PC-9 (cell line): ENCODE results near the gene STXBP3. TPM values are rescaled to one million over a fixed set of nuclear protein-coding genes. Genes with fewer than 3 reads are reported as not detected.

ENCODE experiments used
- BruUV-seq: library from RNA; stranded (reverse); fragments of 400-500 nt; replicated peaks from 2 replicates; lab custom pipeline; 2021; lab: Mats Ljungman, UMichigan
- CTCF ChIA-PET: fragments of 300-600 bp; sonication (Branson Sonifier 250); formaldehyde crosslinking; loops from one replicate; lab custom pipeline; 2022; ENCODE audit warnings: antibody characterized with exemption; lab: Charles Lee
- POLR2A ChIA-PET: fragments of 300-600 bp; sonication (Branson Sonifier 250); formaldehyde crosslinking; loops from one replicate; lab custom pipeline; 2022; ENCODE audit warnings: antibody characterized with exemption; ENCODE audit not compliant: unreplicated experiment; lab: Charles Lee
- DNase-seq, 2 experiments: peaks; one replicate each; pipeline versions ENCODE4 v3.0.0 to v3.0.0-alpha.2; 2015 to 2022; ENCODE audit warnings: mixed read lengths in 1 of 2
- H2AFZ ChIP-seq: fragments of 200-600 bp; sonication (generic); 2 replicates; pipeline ENCODE4 v1.8.1; 2017; ENCODE audit warnings: antibody characterized with exemption
- H3F3A ChIP-seq: fragments of 200-600 bp; sonication (generic); 2 replicates; pipeline ENCODE4 v1.8.1; 2017; ENCODE audit warnings: antibody characterized with exemption, mild to moderate bottlenecking, low read depth; ENCODE audit not compliant: insufficient read depth
- H3K27ac ChIP-seq: fragments of 200-600 bp; sonication (generic); 2 replicates; pipeline ENCODE4 v1.6.1; 2016; ENCODE audit warnings: mixed run types
- H3K27me3 ChIP-seq: fragments of 200-600 bp; sonication (generic); 2 replicates; pipeline ENCODE4 v1.6.1; 2016; ENCODE audit warnings: low read depth, mixed run types; ENCODE audit not compliant: insufficient read depth
- H3K36me3 ChIP-seq: fragments of 200-600 bp; sonication (generic); 2 replicates; pipeline ENCODE4 v1.6.1; 2016; ENCODE audit warnings: low read depth, mixed run types
- H3K4me1 ChIP-seq: fragments of 200-600 bp; sonication (generic); replicated peaks from 2 replicates; pipeline ENCODE4 v1.6.1; 2016; ENCODE audit warnings: mixed run types; ENCODE audit not compliant: insufficient read depth
- H3K4me2 ChIP-seq: fragments of 200-600 bp; sonication (generic); 2 replicates; pipeline ENCODE4 v1.6.1; 2017; ENCODE audit warnings: mixed run types
- H3K4me3 ChIP-seq: fragments of 200-600 bp; sonication (generic); 2 replicates; pipeline ENCODE4 v1.6.1; 2016; ENCODE audit warnings: mixed run types
- H3K79me2 ChIP-seq: fragments of 200-600 bp; sonication (generic); 2 replicates; pipeline ENCODE4 v1.6.1; 2017; ENCODE audit warnings: low read depth, mixed run types
- H3K9me2 ChIP-seq: fragments of 200-600 bp; sonication (generic); 2 replicates; pipeline ENCODE4 v1.8.1; 2017; ENCODE audit warnings: mild to moderate bottlenecking; ENCODE audit not compliant: insufficient read depth
- H3K9me3 ChIP-seq: fragments of 200-600 bp; sonication (generic); 2 replicates; pipeline ENCODE4 v1.8.1; 2016; ENCODE audit warnings: low read depth; ENCODE audit not compliant: insufficient read depth
- H4K20me1 ChIP-seq: fragments of 200-600 bp; sonication (generic); 2 replicates; pipeline ENCODE4 v1.8.1; 2017; ENCODE audit not compliant: insufficient read depth
- EZH2 ChIP-seq: fragments of 200-600 bp; sonication (generic); IDR thresholded peaks from 2 replicates; pipeline ENCODE4 v1.8.0; 2017; ENCODE audit warnings: antibody characterized with exemption, low read depth
- intact Hi-C: fragments of 100-400 bp; cut with micrococcal nuclease; formaldehyde crosslinking; loops from one replicate; pipeline ENCODE4 v1.10.0; 2022; ENCODE audit not compliant: unreplicated experiment
- total RNA-seq: library from RNA; stranded (reverse); gene quantifications from 2 replicates; pipeline ENCODE4 v1.2.3, GENCODE V29; 2021
- TF ChIP-seq, protein P1 (sequence below): fragments of 200-600 bp; sonication (generic); conservative IDR thresholded peaks from 2 replicates; pipeline ENCODE4 v1.6.1; 2017; ENCODE audit warnings: mixed run types, antibody characterized with exemption, mild to moderate bottlenecking, moderate library complexity

STXBP3 gene
- total RNA-seq, 1 experiment from 2014 or later: 37.0 TPM

GRCh38 chr1:108729481-108729880, 17.0 kb upstream of the STXBP3 start:
- intact Hi-C loops: no loop called here
- no peak for DNase-seq
- Histone ChIP-seq H3K9me3 (no peaks in the 10 kb centered on the region), H4K20me1 (no peaks in the 10 kb centered on the region), H2AFZ (no peak overlapping the region), H3K79me2 (no peaks in the 10 kb centered on the region), H3K4me1 (no peaks in the 10 kb centered on the region), H3K4me3 (no peak overlapping the region), H3K4me2 (no peak overlapping the region), H3K27me3 (no peaks in the 10 kb centered on the region), H3K9me2 (no peaks in the 10 kb centered on the region), H3K36me3 (no peaks in the 10 kb centered on the region), H3F3A (no peaks in the 10 kb centered on the region), H3K27ac (no peak overlapping the region)
- no peak for TF ChIP-seq EZH2
- TF ChIP-seq, protein P1, sequence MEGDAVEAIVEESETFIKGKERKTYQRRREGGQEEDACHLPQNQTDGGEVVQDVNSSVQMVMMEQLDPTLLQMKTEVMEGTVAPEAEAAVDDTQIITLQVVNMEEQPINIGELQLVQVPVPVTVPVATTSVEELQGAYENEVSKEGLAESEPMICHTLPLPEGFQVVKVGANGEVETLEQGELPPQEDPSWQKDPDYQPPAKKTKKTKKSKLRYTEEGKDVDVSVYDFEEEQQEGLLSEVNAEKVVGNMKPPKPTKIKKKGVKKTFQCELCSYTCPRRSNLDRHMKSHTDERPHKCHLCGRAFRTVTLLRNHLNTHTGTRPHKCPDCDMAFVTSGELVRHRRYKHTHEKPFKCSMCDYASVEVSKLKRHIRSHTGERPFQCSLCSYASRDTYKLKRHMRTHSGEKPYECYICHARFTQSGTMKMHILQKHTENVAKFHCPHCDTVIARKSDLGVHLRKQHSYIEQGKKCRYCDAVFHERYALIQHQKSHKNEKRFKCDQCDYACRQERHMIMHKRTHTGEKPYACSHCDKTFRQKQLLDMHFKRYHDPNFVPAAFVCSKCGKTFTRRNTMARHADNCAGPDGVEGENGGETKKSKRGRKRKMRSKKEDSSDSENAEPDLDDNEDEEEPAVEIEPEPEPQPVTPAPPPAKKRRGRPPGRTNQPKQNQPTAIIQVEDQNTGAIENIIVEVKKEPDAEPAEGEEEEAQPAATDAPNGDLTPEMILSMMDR: no peak
- ChIA-PET POLR2A (no interaction called here), CTCF (no interaction called here)
- BruUV-seq: no TSS peak

DNA sequence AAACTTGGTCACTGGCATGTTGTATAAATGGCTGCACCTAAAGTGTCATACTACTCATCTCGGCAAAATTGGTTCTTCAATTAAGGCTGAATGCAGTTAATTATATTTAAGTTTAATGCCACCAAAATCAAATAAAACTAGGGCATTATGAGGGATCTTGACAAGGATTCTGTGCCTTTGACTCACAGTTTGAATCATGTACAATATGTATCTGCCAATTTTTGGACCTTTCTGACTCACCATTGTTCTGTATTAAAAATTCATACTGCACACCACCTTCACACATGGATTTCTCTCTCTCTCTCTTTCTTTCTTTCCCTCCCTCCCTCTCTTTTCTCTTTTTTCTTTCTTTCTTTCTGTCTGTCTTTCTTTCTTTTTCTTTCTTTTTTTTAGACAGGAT, 14.1 kb upstream of the STXBP3 start:
- Histone ChIP-seq H3K4me1 (no peaks in the 10 kb centered on the region), H3K9me3 (no peaks in the 10 kb centered on the region), H3K4me2 (no peak overlapping the region), H3K79me2 (no peaks in the 10 kb centered on the region), H2AFZ (no peak overlapping the region), H3K9me2 (no peaks in the 10 kb centered on the region), H3K27ac (no peak overlapping the region), H3K27me3 (no peaks in the 10 kb centered on the region), H3K4me3 (no peak overlapping the region), H3F3A (no peaks in the 10 kb centered on the region), H3K36me3 (no peaks in the 10 kb centered on the region), H4K20me1 (no peaks in the 10 kb centered on the region)
- ChIA-PET CTCF (no interaction called here), POLR2A (no interaction called here)
- TF ChIP-seq, protein P1: no peak
- no peak for TF ChIP-seq EZH2
- no TSS peak for BruUV-seq
- no peak for DNase-seq
- intact Hi-C loops: no loop called here

DNA sequence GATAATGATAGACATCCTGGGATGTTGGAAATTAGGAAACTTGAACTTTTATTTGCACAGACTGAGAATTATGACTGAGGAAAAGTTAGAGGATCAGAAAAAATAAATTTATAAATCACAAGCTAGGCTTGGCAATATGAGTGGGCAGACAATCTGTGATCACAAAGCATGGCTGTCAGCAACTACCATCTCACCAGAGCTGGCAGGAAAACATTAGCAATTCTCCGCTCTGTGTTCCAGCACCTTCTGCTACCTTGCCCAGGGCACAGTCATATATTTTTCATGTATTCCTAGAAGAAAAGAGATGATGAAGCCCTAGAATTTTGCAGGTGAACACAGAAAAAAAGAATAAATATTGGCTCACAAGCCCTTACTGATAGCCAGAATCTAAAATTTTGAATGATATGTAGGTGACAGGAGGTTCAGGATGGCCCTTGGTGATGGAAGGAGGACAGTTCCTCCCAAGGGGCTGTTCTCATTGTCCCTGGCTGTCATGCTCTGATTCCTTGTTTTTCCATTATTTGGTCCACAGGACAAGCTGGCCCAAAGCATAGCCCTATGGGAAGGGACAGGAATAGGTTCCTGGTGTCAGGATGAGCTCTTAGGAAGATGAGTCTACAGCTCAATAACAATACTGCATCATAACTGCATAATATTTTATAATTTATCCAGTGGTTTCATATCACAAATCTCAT, 12.2 kb upstream of the STXBP3 start:
- H4K20me1 ChIP-seq: no peaks in the 10 kb centered on the region
- TF ChIP-seq, protein P1: no peak
- no peak for TF ChIP-seq EZH2
- no peaks in the 10 kb centered on the region for H3K27me3 ChIP-seq
- H3K27ac ChIP-seq: no peak overlapping the region
- H3K4me1 ChIP-seq: no peaks in the 10 kb centered on the region
- no TSS peak for BruUV-seq
- H2AFZ ChIP-seq: no peak overlapping the region
- H3K79me2 ChIP-seq: no peaks in the 10 kb centered on the region
- no peaks in the 10 kb centered on the region for H3K9me2 ChIP-seq
- H3K4me2 ChIP-seq: no peak overlapping the region
- intact Hi-C loops: no loop called here
- CTCF ChIA-PET: no interaction called here
- DNase-seq: no peak
- H3K36me3 ChIP-seq: no peaks in the 10 kb centered on the region
- H3K9me3 ChIP-seq: no peaks in the 10 kb centered on the region
- H3K4me3 ChIP-seq: no peak overlapping the region
- no peaks in the 10 kb centered on the region for H3F3A ChIP-seq
- POLR2A ChIA-PET: no interaction called here
